Ovary (tissue), 3 donors: Measurements from ENCODE around the gene ZSCAN26.

Experiments used
- CTCF ChIP-seq, 3 donors: fragments of 450-650 bp in 2 of 3; fragments of 200-600 bp in 1 of 3; IDR thresholded peaks; one replicate each; pipeline versions ENCODE4 v1.5.1 to v1.8.0; 2016 to 2022; ENCODE audit warnings: antibody characterized with exemption in 3 of 3, mild to moderate bottlenecking in 1 of 3
- EP300 ChIP-seq: sonication (generic); formaldehyde crosslinking; IDR thresholded peaks from one replicate; pipeline ENCODE4 v1.6.1; 2017; ENCODE audit warnings: antibody characterized with exemption
- POLR2A ChIP-seq: fragments of 450-650 bp; IDR thresholded peaks from one replicate; pipeline ENCODE4 v1.6.1; 2017; ENCODE audit warnings: antibody characterized with exemption, mild to moderate bottlenecking, moderate library complexity
- donor health status: DM: no; HTN: no; CAD: no.

- TF ChIP-seq CTCF (IDR thresholded peaks at IDR 0.05) (no peak), POLR2A (no peak), EP300 (no peak)
These were observed 57.0 kb downstream of the ZSCAN26 start for GRCh38 chr6:28323813-28324424.
